Inflammatory macrophage treated with lipopolysaccharide for 1 hour (primary cell): ENCODE data around the gene HOXD8.

Source experiments
- DNase-seq, 2 donors: peaks; one replicate each; pipeline ENCODE4 v3.0.0-alpha.2; 2020 to 2022

The HOXD8 gene

GRCh38 chr2:176117162-176117822, 12.2 kb upstream of the HOXD8 start:
- DNase-seq = no peak

- DNase-seq = no peak
Observed at GRCh38 chr2:176117823-176118371, 11.6 kb upstream of the HOXD8 start.

- no peak for DNase-seq
Observed at GRCh38 chr2:176118601-176119339, 10.7 kb upstream of the HOXD8 start.

DNA sequence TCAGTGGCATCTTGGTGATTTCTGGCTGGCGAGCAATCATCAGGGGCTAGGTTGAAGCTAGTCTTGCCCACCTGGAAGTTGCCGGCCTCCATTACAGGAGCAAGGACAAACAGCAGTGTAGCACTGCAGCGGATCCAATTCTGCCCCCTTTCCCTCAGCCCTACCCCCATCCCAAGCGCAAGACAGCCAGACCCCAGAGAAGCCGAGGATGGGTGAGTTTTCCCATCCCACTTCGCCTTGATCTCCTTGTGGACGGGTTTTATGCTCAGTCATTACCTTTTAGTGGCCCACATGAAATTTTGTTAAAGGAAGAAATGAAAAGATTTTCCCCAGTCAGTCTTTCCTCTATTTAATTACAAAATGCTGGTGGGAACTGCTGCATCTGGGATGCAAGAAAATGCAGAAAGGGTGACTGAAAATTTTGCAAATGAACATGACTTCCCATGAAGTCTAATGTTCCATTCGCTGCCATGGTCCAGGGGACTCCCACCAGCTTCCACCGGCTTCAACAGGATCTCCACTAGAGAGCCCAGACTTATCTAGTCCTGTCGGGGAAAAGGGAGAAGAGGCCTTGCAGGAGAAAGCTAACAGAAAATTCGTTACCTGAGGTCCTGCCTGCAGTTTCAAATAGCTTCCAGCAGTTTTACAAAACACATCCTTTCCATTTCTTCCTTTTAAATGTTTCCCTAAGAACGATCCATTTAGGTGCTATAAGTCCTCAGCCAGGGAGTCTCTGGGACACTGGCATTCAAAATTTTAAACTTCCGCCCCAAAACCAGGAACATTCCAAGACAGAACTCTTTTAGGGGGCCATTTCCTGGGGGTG, 8.9 kb upstream of the HOXD8 start:
- DNase-seq = no peak

DNA sequence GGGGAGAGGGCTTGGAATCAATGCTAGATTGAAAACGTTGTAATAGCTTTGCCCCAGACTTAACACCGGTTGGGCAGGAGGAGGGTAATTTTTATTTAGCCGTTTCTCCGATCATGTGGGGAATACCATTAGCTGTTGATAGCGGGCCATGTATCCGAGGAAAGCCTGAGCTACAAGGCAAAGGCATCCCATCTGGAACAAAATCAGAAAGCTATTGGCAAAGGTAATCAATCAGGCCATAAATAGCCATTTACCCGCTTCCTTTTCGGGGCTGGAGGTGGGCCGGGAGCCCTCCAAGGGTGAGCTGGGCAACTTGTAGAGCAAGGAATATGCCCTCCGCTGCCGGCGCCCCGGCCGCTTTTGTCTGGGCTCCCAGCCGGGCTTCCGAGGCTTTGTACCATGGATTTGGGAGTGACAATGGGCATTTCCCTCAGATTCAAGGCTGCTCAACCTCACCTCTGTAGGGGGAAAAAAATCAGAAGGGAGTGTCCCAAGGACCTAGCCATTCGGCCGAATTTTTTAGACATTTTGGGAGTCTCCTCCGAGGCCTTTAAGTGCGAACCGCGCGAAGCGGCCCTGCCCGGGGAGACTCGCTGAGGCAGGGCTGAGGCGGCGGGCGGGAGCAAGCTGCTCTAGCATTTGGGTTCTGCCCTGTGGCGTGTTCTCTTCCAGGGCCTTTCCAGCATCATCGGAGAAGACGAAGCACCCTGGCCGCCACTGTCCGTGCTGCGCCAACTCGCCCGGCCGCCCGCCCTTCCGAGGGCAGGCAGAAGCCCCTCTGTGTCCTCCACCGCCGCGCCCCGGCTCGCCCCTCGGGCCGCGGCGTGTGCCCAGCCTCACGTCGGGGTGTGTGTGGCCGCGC, 8.1 kb upstream of the HOXD8 start:
- no peak for DNase-seq

GRCh38 chr2:176122052-176122682, 7.3 kb upstream of the HOXD8 start:
- DNase-seq = no peak

- no peak for DNase-seq
Observed at GRCh38 chr2:176122683-176123410, 6.7 kb upstream of the HOXD8 start, which contains the start of gene HOXD9. TSS of gene HOXD9 (plus strand) at chr2:176122719. CDS start at chr2:176122769, 50 bp downstream.

DNA sequence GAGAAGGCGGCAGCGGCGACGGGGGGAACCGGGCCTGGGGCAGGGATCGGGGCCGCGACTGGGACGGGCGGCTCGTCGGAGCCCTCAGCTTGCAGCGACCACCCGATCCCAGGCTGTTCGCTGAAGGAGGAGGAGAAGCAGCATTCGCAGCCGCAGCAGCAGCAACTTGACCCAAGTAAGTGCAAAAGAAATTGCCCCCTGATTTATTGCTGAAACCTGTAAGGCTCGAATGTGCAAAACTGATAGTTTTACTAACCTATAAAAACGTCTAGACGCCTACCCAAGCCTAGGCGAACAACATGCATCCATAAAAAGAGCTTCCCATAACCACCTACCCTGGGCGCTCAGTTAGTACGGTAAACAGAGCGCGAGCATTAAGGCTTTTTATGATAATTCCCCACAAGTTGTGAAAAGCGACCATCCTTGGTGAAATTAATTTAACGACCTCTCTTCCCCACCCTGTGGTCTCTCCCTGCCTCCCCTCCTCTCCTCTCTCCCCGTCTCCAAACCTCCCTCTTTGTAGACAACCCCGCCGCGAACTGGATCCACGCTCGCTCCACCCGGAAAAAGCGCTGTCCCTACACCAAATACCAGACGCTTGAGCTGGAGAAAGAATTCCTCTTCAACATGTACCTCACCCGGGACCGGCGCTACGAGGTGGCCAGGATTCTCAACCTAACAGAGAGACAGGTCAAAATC, 5.9 kb upstream of the HOXD8 start:
- DNase-seq = no peak

- no peak for DNase-seq
Observed at GRCh38 chr2:176124110-176124946, 5.2 kb upstream of the HOXD8 start.

DNA sequence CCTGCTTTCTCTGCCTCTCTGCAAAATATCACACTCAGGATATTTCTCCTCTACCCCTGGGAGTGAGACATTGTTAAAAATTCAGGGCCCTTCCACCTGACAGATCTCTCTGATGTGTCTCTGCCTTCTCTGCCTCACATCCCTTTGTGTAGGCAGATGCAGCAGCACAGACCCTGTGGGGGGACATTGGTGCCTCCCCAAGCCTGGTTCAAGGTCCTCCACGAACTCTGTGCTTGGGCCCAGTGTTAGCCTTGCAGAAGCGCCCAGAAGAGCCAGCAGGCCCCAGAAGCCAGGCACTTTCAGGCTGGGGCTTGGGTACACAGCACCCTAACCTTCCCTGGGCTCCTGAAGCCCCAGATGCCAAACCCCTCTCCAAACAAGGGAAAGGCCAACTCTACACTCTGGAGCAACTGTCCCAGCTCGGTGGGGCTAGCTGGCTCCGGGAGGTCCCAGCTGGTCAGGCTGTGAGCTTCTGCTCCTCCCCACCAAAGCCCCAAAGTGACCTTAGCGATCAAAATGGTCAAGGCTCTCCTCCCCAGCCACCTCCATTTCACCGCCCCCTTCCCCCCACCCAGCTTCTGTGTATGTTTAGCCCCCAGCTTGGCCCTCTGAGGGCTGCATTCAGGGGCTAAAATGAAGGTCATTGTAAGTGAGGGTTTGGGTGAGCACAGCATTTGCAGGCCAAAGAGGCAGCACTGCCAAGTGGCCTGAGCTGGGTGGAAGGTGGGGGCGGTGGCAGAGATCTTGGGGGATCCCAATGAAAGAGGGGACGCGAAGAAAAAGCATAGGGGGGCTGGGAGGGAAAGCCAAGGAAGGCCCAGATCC, 4.3 kb upstream of the HOXD8 start:
- DNase-seq = no peak

- DNase-seq = no peak
Observed at GRCh38 chr2:176125772-176126054, 3.8 kb upstream of the HOXD8 start.

GRCh38 chr2:176126929-176127773, 2.4 kb upstream of the HOXD8 start:
- peak; percentile 36 to 89 for DNase-seq

DNA sequence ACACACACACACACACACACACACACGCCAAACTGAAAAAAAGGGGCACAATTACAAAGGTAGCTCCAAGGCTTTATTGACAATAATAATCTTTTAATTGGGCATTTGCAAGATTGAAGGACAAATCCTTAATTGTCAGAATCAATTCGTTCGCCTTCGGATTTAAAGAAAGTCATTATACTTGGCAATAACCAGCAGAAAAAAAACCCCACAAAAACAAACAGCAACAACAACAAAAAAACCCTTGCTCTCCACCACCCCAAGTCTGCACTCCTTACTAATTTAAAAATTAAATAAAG, 1.8 kb upstream of the HOXD8 start:
- no peak for DNase-seq

GRCh38 chr2:176128172-176128981, 1.1 kb upstream of the HOXD8 start:
- DNase-seq = no peak

- no peak for DNase-seq
Observed at GRCh38 chr2:176129813-176130146, 275 bp downstream of the HOXD8 start.

DNA sequence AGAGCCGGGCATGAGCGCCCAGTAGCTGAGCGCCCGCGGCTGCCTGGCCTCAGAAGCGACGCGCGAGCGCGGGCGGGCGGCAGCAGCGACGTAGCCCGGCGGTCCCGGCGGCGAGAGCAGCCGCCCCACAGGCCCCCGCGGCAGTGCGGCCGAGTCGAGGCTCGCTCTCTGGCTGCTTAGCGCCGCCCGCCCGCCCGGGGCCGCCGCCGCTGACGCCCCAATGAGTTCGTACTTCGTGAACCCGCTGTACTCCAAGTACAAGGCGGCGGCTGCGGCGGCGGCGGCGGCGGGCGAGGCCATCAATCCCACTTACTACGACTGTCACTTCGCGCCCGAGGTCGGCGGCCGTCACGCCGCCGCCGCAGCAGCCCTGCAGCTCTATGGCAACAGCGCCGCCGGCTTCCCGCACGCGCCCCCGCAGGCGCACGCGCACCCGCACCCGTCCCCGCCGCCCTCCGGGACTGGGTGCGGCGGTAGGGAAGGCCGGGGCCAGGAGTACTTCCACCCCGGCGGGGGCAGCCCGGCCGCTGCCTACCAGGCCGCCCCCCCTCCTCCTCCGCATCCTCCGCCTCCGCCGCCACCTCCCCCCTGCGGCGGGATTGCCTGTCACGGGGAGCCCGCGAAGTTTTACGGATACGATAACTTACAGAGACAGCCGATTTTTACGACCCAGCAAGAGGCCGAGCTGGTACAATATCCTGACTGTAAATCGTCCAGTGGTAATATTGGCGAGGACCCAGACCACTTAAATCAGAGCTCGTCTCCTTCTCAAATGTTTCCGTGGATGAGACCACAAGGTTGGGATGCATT, 847 bp downstream of the HOXD8 start:
- no peak for DNase-seq
